ENCODE measurements around the gene PMEL. TPM values are rescaled to one million over a fixed set of nuclear protein-coding genes. Genes with fewer than 3 reads are reported as not detected.

PMEL gene
- total RNA-seq, 1 donor from 2014 or later, result 1.1 TPM

- no peak for DNase-seq (ENCODE audit: extremely low read depth, low read depth, low spot score)
Observed at GRCh38 chr12:55942577-55943136, 23.2 kb downstream of the PMEL start.

GRCh38 chr12:55942055-55942454, 23.8 kb downstream of the PMEL start:
- DNase-seq (ENCODE audit: extremely low read depth, low read depth, low spot score), result no peak

GRCh38 chr12:55940065-55940732, 25.6 kb downstream of the PMEL start:
- no peak for DNase-seq (ENCODE audit: extremely low read depth, low read depth, low spot score)

GRCh38 chr12:55938826-55939501, 26.9 kb downstream of the PMEL start:
- DNase-seq (ENCODE audit: extremely low read depth, low read depth, low spot score), result no peak

GRCh38 chr12:55937981-55938380, 27.9 kb downstream of the PMEL start:
- no peak for DNase-seq (ENCODE audit: extremely low read depth, low read depth, low spot score)

GRCh38 chr12:55935738-55936151, 30.1 kb downstream of the PMEL start:
- DNase-seq (ENCODE audit: extremely low read depth, low read depth, low spot score), result no peak

GRCh38 chr12:55934773-55935172, 31.1 kb downstream of the PMEL start:
- no peak for DNase-seq (ENCODE audit: extremely low read depth, low read depth, low spot score)

- DNase-seq (ENCODE audit: extremely low read depth, low read depth, low spot score), result no peak
Observed at GRCh38 chr12:55933799-55934742, 31.8 kb downstream of the PMEL start.

- DNase-seq (ENCODE audit: extremely low read depth, low read depth, low spot score), result no peak
Observed at GRCh38 chr12:55933169-55933798, 32.6 kb downstream of the PMEL start.

- no peak for DNase-seq (ENCODE audit: extremely low read depth, low read depth, low spot score)
Observed at GRCh38 chr12:55932551-55932910, 33.3 kb downstream of the PMEL start.

GRCh38 chr12:55931780-55932550, 33.9 kb downstream of the PMEL start:
- DNase-seq (ENCODE audit: extremely low read depth, low read depth, low spot score), result no peak

- DNase-seq (ENCODE audit: extremely low read depth, low read depth, low spot score), result no peak
Observed at GRCh38 chr12:55931317-55931779, 34.5 kb downstream of the PMEL start.

- no peak for DNase-seq (ENCODE audit: extremely low read depth, low read depth, low spot score)
Observed at GRCh38 chr12:55930771-55931316, 35.0 kb downstream of the PMEL start, which contains the start of gene DGKA. DGKA (plus strand) TSS chr12:55931162; CDS start chr12:55936504, 5,342 bp downstream.

GRCh38 chr12:55929306-55929791, 36.5 kb downstream of the PMEL start:
- DNase-seq (ENCODE audit: extremely low read depth, low read depth, low spot score), result no peak

- DNase-seq (ENCODE audit: extremely low read depth, low read depth, low spot score), result no peak
Observed at GRCh38 chr12:55927588-55928502, 38.0 kb downstream of the PMEL start, which contains the start of gene PYM1. PYM1 (minus strand) TSS chr12:55927894; CDS start chr12:55927761, 133 bp downstream.

- no peak for DNase-seq (ENCODE audit: extremely low read depth, low read depth, low spot score)
Observed at GRCh38 chr12:55926738-55927587, 38.9 kb downstream of the PMEL start.
